Erythroblast (primary cell): ENCODE measurements around the gene FKBP8.

Experiments
- GATA1 ChIP-seq: IDR thresholded peaks from 2 replicates; pipeline ENCODE4 v1.6.1; 2011; ENCODE audit warnings: low read depth, mild to moderate bottlenecking, control low read depth, low read length, moderate library complexity
- POLR2A ChIP-seq: IDR thresholded peaks from 2 replicates; pipeline ENCODE4 v1.6.1; 2011; ENCODE audit warnings: mild to moderate bottlenecking, low read length

- no peak for TF ChIP-seq POLR2A
- TF ChIP-seq GATA1, result no peak
Observed at GRCh38 chr19:18488838-18489626, 54.3 kb downstream of the FKBP8 start.
